HG03139 (cell line): Measurements from ENCODE around the gene SMAD5.

Source experiments
- ATAC-seq: cut with Tn5 transposase; IDR thresholded peaks from one replicate; pipeline ENCODE4 v1.9.1; 2021; ENCODE audit not compliant: unreplicated experiment

Gene SMAD5

GRCh38 chr5:136114414-136115125 is 18.1 kb upstream of the SMAD5 start:
- no peak for ATAC-seq

GRCh38 chr5:136115183-136115865 is 17.3 kb upstream of the SMAD5 start:
- ATAC-seq: no peak

GRCh38 chr5:136120529-136120928 is 12.1 kb upstream of the SMAD5 start:
- ATAC-seq: no peak

GRCh38 chr5:136123236-136123768 is 9.3 kb upstream of the SMAD5 start:
- ATAC-seq: no peak

GRCh38 chr5:136127560-136127959 is 5.1 kb upstream of the SMAD5 start:
- no peak for ATAC-seq

GRCh38 chr5:136128481-136128880 is 4.2 kb upstream of the SMAD5 start:
- no peak for ATAC-seq

- ATAC-seq: no peak
These were observed 3.2 kb upstream of the SMAD5 start for GRCh38 chr5:136129445-136129844.

- ATAC-seq: no peak
These were observed 2.1 kb upstream of the SMAD5 start for GRCh38 chr5:136130581-136130980.

- peak; percentile 1 for ATAC-seq
These were observed 558 bp upstream of the SMAD5 start for GRCh38 chr5:136132087-136132486.

- peak; percentile 26 for ATAC-seq
These were observed 727 bp downstream of the SMAD5 start for GRCh38 chr5:136133222-136133921.

- ATAC-seq: no peak
These were observed 1.3 kb downstream of the SMAD5 start for GRCh38 chr5:136133922-136134379.

GRCh38 chr5:136134653-136135052 is 2.0 kb downstream of the SMAD5 start:
- ATAC-seq: no peak

GRCh38 chr5:136135536-136135935 is 2.9 kb downstream of the SMAD5 start:
- ATAC-seq: no peak

GRCh38 chr5:136137497-136138220 is 5.0 kb downstream of the SMAD5 start:
- ATAC-seq: no peak

- ATAC-seq: peak; percentile 75
These were observed 8.9 kb downstream of the SMAD5 start for GRCh38 chr5:136141561-136141960.

GRCh38 chr5:136143312-136143711 is 10.7 kb downstream of the SMAD5 start:
- no peak for ATAC-seq

GRCh38 chr5:136143763-136144162 is 11.1 kb downstream of the SMAD5 start:
- ATAC-seq: no peak

- ATAC-seq: no peak
These were observed 12.4 kb downstream of the SMAD5 start for GRCh38 chr5:136145030-136145429.

GRCh38 chr5:136146201-136146600 is 13.6 kb downstream of the SMAD5 start:
- no peak for ATAC-seq

GRCh38 chr5:136147632-136148031 is 15.0 kb downstream of the SMAD5 start:
- no peak for ATAC-seq

GRCh38 chr5:136149891-136150290 is 17.2 kb downstream of the SMAD5 start:
- ATAC-seq: no peak
